Jurkat, Clone E6-1 (cell line): ENCODE measurements around the gene VWA3A.
"Not testable (repeated sequence)": the region's sequence is repeated elsewhere in the genome, so short reads cannot be mapped to it uniquely, and the experiment has no call there.

Experiments used
- DNase-seq: peaks from one replicate; pipeline ENCODE4 v3.0.0-alpha.2; 2011; ENCODE audit warnings: low read depth, low spot score
- H3K4me3 ChIP-seq: 2 replicates; pipeline ENCODE4 v1.5.1; 2011; ENCODE audit warnings: mild to moderate bottlenecking, low read length, control low read depth, moderate library complexity

VWA3A gene

GRCh38 chr16:22194707-22195444, 102.5 kb downstream of the VWA3A start:
- no peak for DNase-seq
- H3K4me3 ChIP-seq = peak overlapping the region; percentile 18

GRCh38 chr16:22195445-22195694, 103.0 kb downstream of the VWA3A start:
- DNase-seq = no peak
- H3K4me3 ChIP-seq = peak overlapping the region; percentile 18

DNA sequence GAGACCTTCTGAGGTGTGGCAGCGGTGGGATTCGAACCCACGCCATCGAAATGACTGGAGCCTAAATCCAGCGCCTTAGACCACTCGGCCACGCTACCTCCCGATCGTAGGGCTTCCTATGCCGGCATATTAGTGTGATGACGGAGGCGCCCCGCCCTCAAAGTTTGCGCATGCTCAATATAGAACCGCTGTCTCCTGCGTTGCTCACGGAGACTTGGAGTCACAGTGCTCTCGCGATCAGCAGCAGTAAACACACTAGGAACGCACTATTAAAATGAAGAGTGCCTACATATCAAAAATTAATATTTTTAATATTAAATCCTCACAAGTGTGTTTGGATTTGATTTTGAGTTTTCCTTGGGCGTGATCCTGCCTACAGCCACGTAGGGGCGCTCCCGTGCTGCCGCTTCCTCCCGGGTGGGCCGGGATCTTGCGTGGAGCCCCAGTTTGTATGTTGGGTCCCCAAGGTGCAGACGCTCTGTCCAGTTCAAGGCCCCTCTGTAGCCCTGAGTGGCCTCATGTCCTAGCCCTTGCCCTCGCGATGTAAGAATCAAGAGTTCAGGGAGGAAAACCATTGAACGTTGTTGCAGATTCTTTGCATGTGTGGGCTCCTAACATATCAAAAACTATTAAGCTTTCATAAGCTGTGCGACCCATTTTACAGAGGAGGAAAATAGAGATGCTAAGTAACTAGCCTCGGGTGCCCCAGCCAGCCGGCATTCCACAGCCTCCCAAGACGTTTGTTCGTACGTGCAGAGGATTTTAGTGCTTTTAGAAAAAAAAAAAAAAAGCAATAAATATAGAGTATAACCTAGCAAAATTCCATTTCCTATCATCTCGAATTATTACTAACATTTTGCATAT, 103.6 kb downstream of the VWA3A start:
- H3K4me3 ChIP-seq = peak overlapping the region; percentile 72
- peak; percentile 87 for DNase-seq

DNA sequence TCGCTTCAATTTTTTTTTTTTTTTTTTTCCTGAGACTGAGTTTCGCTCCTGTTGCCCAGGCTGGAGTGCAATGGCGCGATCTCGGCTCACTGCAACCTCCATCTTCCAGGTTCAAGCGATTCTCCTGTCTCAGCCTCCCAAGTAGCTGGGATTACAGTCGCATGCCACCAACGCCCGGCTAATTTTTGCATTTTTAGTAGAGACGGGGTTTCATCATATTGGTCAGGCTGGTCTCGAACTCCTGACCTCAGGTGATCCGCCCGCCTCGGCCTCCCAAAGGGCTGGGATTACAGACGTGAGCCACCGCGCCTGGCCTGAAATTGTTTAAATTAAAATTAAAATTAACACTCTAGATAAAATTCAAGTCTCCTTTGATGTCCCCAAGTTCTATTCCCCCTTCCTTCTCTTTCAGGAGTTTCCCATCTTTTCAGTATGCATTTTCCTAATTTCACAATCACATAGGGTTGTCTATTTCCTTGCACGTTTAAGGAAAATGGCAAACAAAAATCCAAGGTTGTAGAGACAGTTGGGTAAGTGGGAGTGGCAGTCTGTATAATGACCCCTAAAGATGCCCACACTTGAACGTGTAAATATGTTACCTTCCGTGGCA, 104.3 kb downstream of the VWA3A start:
- H3K4me3 ChIP-seq = peak overlapping the region; percentile 72
- not testable (repeated sequence) for DNase-seq

GRCh38 chr16:22198547-22199293, 106.4 kb downstream of the VWA3A start:
- H3K4me3 ChIP-seq = no peak overlapping the region
- DNase-seq = no peak

- no peak for DNase-seq
- no peak overlapping the region for H3K4me3 ChIP-seq
These were observed 109.9 kb downstream of the VWA3A start for GRCh38 chr16:22202261-22202637.

DNA sequence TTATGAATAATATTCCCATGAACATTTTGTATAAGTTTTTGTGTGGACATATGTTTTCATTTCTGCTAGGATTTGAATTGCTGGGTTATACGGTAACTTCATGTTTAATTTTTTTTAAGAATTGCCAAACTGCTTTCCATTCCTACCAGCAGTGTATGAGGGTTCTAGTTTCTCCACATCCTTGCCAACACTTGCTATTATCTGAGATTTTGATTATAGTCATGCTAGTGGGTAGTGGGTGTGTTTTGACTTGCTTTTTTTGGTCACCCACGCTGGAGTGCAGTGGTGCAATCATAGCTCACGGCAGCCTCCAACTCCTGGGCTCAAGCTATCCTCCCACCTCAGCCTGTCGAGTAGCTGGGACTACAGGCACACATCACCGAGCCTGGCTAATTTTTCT, 110.8 kb downstream of the VWA3A start:
- no peak for DNase-seq
- no peak overlapping the region for H3K4me3 ChIP-seq

- no peak overlapping the region for H3K4me3 ChIP-seq
- DNase-seq = no peak
These were observed 111.8 kb downstream of the VWA3A start for GRCh38 chr16:22204091-22204655.

- DNase-seq = no peak
- peak overlapping the region; percentile 82 for H3K4me3 ChIP-seq
These were observed 113.3 kb downstream of the VWA3A start for GRCh38 chr16:22205577-22206012.

DNA sequence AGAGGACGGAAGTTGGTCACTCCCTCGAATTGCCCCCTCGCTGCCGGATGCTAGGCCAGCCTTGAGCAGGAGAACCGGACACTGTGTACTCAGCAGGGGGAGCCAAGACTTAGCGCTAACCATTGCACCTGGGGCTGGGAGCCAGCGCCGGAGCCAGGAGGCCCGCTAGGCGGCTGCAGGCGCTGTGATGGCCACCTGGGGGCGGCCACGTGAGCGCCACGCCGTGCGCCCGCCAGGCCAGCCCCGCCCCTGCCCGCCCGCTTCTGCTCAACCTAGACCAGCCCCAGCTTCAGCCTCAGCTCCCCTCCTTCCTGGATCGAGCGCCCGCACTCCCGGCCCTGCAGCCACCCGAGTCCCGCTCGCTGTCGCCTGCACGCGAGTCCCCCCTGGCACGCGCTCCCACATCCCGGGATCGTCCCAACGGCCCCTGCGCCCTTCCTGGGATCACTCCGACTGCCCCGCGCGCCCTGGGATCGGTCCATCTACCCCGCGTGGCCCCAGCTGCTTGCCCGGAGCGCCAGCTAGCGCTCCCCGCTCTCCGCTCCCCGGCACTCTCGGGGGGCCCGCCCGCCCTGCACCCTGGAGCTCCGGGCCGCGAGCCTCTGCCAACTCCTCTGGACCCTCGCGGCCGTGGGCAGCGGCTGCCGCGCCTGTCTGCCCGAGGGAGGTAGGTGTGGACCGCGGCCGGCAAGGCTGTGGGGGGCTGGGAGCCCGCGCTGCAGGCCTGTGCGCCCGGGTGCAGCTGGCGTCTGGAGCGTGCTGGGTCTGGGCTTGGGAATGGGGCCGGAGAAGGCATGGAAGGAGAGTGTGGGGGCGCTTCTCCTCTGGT, 113.9 kb downstream of the VWA3A start, which contains the start of gene EEF2K:
EEF2K (plus strand) TSS at position 266 of the 829 bp plus-strand sequence. CDS start 19,452 bp downstream, outside the sequence.
- peak within 1 kb of the TSS; percentile 82 for H3K4me3 ChIP-seq
- DNase-seq = peak; percentile 78
